Panc1 (cell line): ENCODE measurements around the gene PTGES3. TPM values are rescaled to one million over a fixed set of nuclear protein-coding genes. Genes with fewer than 3 reads are reported as not detected.

ENCODE experiments used
- ATAC-seq: fragments of 200-7000 bp; cut with Tn5 transposase; 2 replicates; pipeline ENCODE4 v1.9.1; 2020; ENCODE audit warnings: mild to moderate bottlenecking, moderate library complexity
- BruUV-seq: library from RNA; stranded (reverse); fragments of 400-500 nt; replicated peaks from 2 replicates; lab custom pipeline; 2021; lab: Mats Ljungman, UMichigan
- CTCF ChIA-PET: fragments of 300-600 bp; sonication (Branson Sonifier 250); formaldehyde crosslinking; loops from one replicate; lab custom pipeline; 2022; ENCODE audit warnings: antibody characterized with exemption; lab: Charles Lee
- POLR2A ChIA-PET: fragments of 300-600 bp; sonication (Branson Sonifier 250); formaldehyde crosslinking; loops from one replicate; lab custom pipeline; 2022; ENCODE audit warnings: antibody characterized with exemption; lab: Charles Lee
- DNase-seq: peaks from one replicate; pipeline ENCODE4 v3.0.0-alpha.2; 2010; ENCODE audit warnings: low read depth, low spot score
- H3K27ac ChIP-seq: 2 replicates; pipeline ENCODE4 v1.5.1; 2011; ENCODE audit warnings: mild to moderate bottlenecking, low read length, inconsistent platforms
- H3K27me3 ChIP-seq: fragments of 200-500 bp; sonication (Bioruptor generic); 2 replicates; pipeline ENCODE4 v1.6.0; 2014; ENCODE audit warnings: low read length, inconsistent platforms; ENCODE audit not compliant: control insufficient read depth, insufficient read depth
- H3K36me3 ChIP-seq: fragments of 200-500 bp; sonication (Bioruptor generic); 2 replicates; pipeline ENCODE4 v1.5.1; 2014; ENCODE audit warnings: inconsistent platforms, mild to moderate bottlenecking, low read length, moderate library complexity; ENCODE audit not compliant: control insufficient read depth, insufficient read depth
- H3K4me1 ChIP-seq: 2 replicates; pipeline ENCODE4 v1.5.1; 2011; ENCODE audit warnings: inconsistent platforms, mild to moderate bottlenecking, low read length, moderate library complexity; ENCODE audit not compliant: control insufficient read depth, insufficient read depth
- H3K4me3 ChIP-seq, 2 experiments: 2 replicates each; pipeline ENCODE4 v1.5.1; 2011 to 2012; ENCODE audit warnings: low read depth in 2 of 2, low read length in 2 of 2, mild to moderate bottlenecking in 2 of 2, inconsistent platforms in 1 of 2, moderate library complexity in 1 of 2
- H3K9me3 ChIP-seq: fragments of 200-500 bp; sonication (Bioruptor generic); 2 replicates; pipeline ENCODE4 v1.5.1; 2014; ENCODE audit warnings: low read depth, mild to moderate bottlenecking, inconsistent platforms, low read length, moderate library complexity; ENCODE audit not compliant: control insufficient read depth, insufficient read depth
- CTCF ChIP-seq: fragments of 450-650 bp; IDR thresholded peaks from 2 replicates; pipeline ENCODE4 v1.5.1; 2017; ENCODE audit warnings: mild to moderate bottlenecking
- POLR2AphosphoS5 ChIP-seq: IDR thresholded peaks from 2 replicates; pipeline ENCODE4 v1.6.1; 2012; ENCODE audit warnings: mild to moderate bottlenecking, low read depth, low read length, moderate library complexity
- REST ChIP-seq, 2 experiments: IDR thresholded peaks; 2 replicates each; pipeline ENCODE4 v1.6.1; 2011 to 2012; ENCODE audit warnings: low read depth in 2 of 2, control low read depth in 1 of 2, low read length in 1 of 2, mild to moderate bottlenecking in 1 of 2, moderate library complexity in 1 of 2; ENCODE audit not compliant: insufficient read depth in 1 of 2
- SIN3A ChIP-seq: IDR thresholded peaks from 2 replicates; pipeline ENCODE4 v1.6.1; 2012; ENCODE audit warnings: low read depth, mild to moderate bottlenecking, low read length, moderate library complexity, borderline replicate concordance; ENCODE audit not compliant: insufficient read depth
- TCF7L2 ChIP-seq: IDR thresholded peaks from 2 replicates; pipeline ENCODE4 v1.6.1; 2011; ENCODE audit warnings: mild to moderate bottlenecking, low read depth, low read length, inconsistent platforms
- in situ Hi-C: cut with HindIII; loops from 2 replicates; pipeline ENCODE4 v1.10.0; 2016; ENCODE audit warnings: low sequenced_read_pairs, low pct_unique_long_range_greater_than_20kb
- intact Hi-C: fragments of 100-400 bp; cut with micrococcal nuclease; formaldehyde crosslinking; loops from one replicate; pipeline ENCODE4 v1.10.0; 2022; ENCODE audit not compliant: unreplicated experiment
- total RNA-seq: library from RNA; stranded (reverse); gene quantifications from one replicate; pipeline ENCODE4 v1.2.1, GENCODE V29; 2021; ENCODE audit not compliant: unreplicated experiment

Gene PTGES3
- total RNA-seq, 1 experiment from 2014 or later = 339 TPM

- Histone ChIP-seq H3K36me3 (peaks cover 39% of the 10 kb centered on the region), H3K27me3 (no peaks in the 10 kb centered on the region), H3K9me3 (no peaks in the 10 kb centered on the region), H3K27ac (no peak overlapping the region), H3K4me1 (peaks cover 31% of the 10 kb centered on the region), H3K4me3 (no peak overlapping the region)
- no peak for DNase-seq
- ATAC-seq = no peak
- TF ChIP-seq POLR2AphosphoS5 = no peak
- TF ChIP-seq SIN3A = no peak
- no peak for TF ChIP-seq REST (IDR thresholded peaks at IDR 0.05; ENCODE audit: insufficient read depth in 1 of 2, low read depth in 2 of 2, low read length in 1 of 2)
- TF ChIP-seq TCF7L2 = no peak
- no peak for TF ChIP-seq CTCF
- POLR2A ChIA-PET = no interaction called here
- in situ Hi-C loops (no loop called here), intact Hi-C loops (no loop called here)
- BruUV-seq = no TSS peak
- CTCF ChIA-PET = no interaction called here
Measured at GRCh38 chr12:56715798-56716197, 27.7 kb upstream of the PTGES3 start.

- no peaks in the 10 kb centered on the region for H3K27me3 ChIP-seq
- H3K4me3 ChIP-seq = no peak overlapping the region
- in situ Hi-C loops (no loop called here), intact Hi-C loops (no loop called here)
- ATAC-seq (no peak), DNase-seq (no peak)
- BruUV-seq = no TSS peak
- peaks cover 35% of the 10 kb centered on the region for H3K36me3 ChIP-seq
- ChIA-PET POLR2A (no interaction called here), CTCF (no interaction called here)
- H3K27ac ChIP-seq = no peak overlapping the region
- peaks cover 17% of the 10 kb centered on the region for H3K4me1 ChIP-seq
- no peaks in the 10 kb centered on the region for H3K9me3 ChIP-seq
- TF ChIP-seq CTCF (no peak), SIN3A (no peak), REST (IDR thresholded peaks at IDR 0.05; ENCODE audit: insufficient read depth in 1 of 2, low read depth in 2 of 2, low read length in 1 of 2) (no peak), POLR2AphosphoS5 (no peak), TCF7L2 (no peak)
Measured at GRCh38 chr12:56714431-56714929, 26.4 kb upstream of the PTGES3 start.
